Neural cell (in vitro differentiated cells): Measurements from ENCODE around the gene MOV10L1. TPM values are rescaled to one million over a fixed set of nuclear protein-coding genes. Genes with fewer than 3 reads are reported as not detected.

Experiments used
- H2AFZ ChIP-seq: fragments of 200-600, 300-800 bp; sonication (generic), shearing (Covaris generic); 2 replicates; pipeline ENCODE4 v1.6.0; 2014; ENCODE audit warnings: low read depth, mild to moderate bottlenecking, antibody characterized with exemption, low read length, moderate library complexity
- H3F3A ChIP-seq: fragments of 200-600 bp; shearing (Covaris generic); 2 replicates; pipeline ENCODE4 v1.6.1; 2016; ENCODE audit warnings: mild to moderate bottlenecking, moderate library complexity, mixed read lengths, antibody characterized with exemption, low read length; ENCODE audit not compliant: insufficient read depth, poor library complexity, severe bottlenecking
- H3K27ac ChIP-seq: fragments of 200-600, 300-800 bp; sonication (generic), shearing (Covaris generic); 2 replicates; pipeline ENCODE4 v1.5.1; 2014; ENCODE audit warnings: mild to moderate bottlenecking, low read length, moderate library complexity
- H3K27me3 ChIP-seq: fragments of 300-800, 200-600 bp; sonication (generic), shearing (Covaris generic); 2 replicates; pipeline ENCODE4 v1.6.0; 2014; ENCODE audit warnings: mild to moderate bottlenecking, low read depth, low read length, moderate library complexity; ENCODE audit not compliant: insufficient read depth
- H3K36me3 ChIP-seq: fragments of 300-800, 200-600 bp; sonication (generic), shearing (Covaris generic); 2 replicates; pipeline ENCODE4 v1.5.1; 2014; ENCODE audit warnings: mild to moderate bottlenecking, antibody characterized with exemption, low read length, moderate library complexity; ENCODE audit not compliant: insufficient read depth
- H3K4me2 ChIP-seq: fragments of 300-800, 200-600 bp; sonication (generic), shearing (Covaris generic); 2 replicates; pipeline ENCODE4 v1.6.0; 2014; ENCODE audit warnings: mild to moderate bottlenecking, low read length
- H3K4me3 ChIP-seq: fragments of 300-800, 200-600 bp; sonication (generic), shearing (Covaris generic); 2 replicates; pipeline ENCODE4 v1.5.1; 2014; ENCODE audit warnings: mild to moderate bottlenecking, low read length, moderate library complexity
- H3K79me2 ChIP-seq: fragments of 200-600 bp; shearing (Covaris generic); replicated peaks from 2 replicates; pipeline ENCODE4 v1.6.0; 2014; ENCODE audit warnings: mild to moderate bottlenecking, low read length, moderate library complexity; ENCODE audit not compliant: insufficient read depth
- H3K9ac ChIP-seq: fragments of 300-800, 200-600 bp; sonication (generic), shearing (Covaris generic); 2 replicates; pipeline ENCODE4 v1.6.1; 2016; ENCODE audit warnings: mild to moderate bottlenecking, low read length, mixed read lengths
- H3K9me2 ChIP-seq: fragments of 200-600 bp; shearing (Covaris generic); 2 replicates; pipeline ENCODE4 v1.6.1; 2016; ENCODE audit warnings: mild to moderate bottlenecking, low read length, mixed read lengths; ENCODE audit not compliant: insufficient read depth
- H3K9me3 ChIP-seq: fragments of 200-600, 300-800 bp; sonication (generic), shearing (Covaris generic); 2 replicates; pipeline ENCODE4 v1.6.1; 2016; ENCODE audit warnings: mild to moderate bottlenecking, mixed run types, low read length, moderate library complexity, mixed read lengths
- H4K20me1 ChIP-seq: fragments of 200-600 bp; shearing (Covaris generic); 2 replicates; pipeline ENCODE4 v1.6.1; 2016; ENCODE audit warnings: mild to moderate bottlenecking, mixed run types; ENCODE audit not compliant: insufficient read depth
- CTCF ChIP-seq: fragments of 450-650 bp; IDR thresholded peaks from 2 replicates; pipeline ENCODE4 v1.5.1; 2014; ENCODE audit warnings: antibody characterized with exemption, mild to moderate bottlenecking, moderate library complexity; ENCODE audit not compliant: poor library complexity, severe bottlenecking
- EP300 ChIP-seq: fragments of 450-650 bp; conservative IDR thresholded peaks from 2 replicates; pipeline ENCODE4 v1.6.1; 2014; ENCODE audit warnings: antibody characterized with exemption, mild to moderate bottlenecking, moderate library complexity; ENCODE audit not compliant: poor library complexity, severe bottlenecking
- EZH2 ChIP-seq: fragments of 200-600, 300-800 bp; shearing (Covaris generic), sonication (generic); IDR thresholded peaks from 2 replicates; pipeline ENCODE4 v1.6.1; 2014; ENCODE audit warnings: antibody characterized with exemption, low read length, borderline replicate concordance, mild to moderate bottlenecking; ENCODE audit not compliant: insufficient read depth, poor library complexity, severe bottlenecking
- MXI1 ChIP-seq: fragments of 450-650 bp; conservative IDR thresholded peaks from 2 replicates; pipeline ENCODE4 v1.6.1; 2014; ENCODE audit warnings: antibody characterized with exemption, mild to moderate bottlenecking; ENCODE audit not compliant: poor library complexity, severe bottlenecking
- POLR2AphosphoS5 ChIP-seq: IDR thresholded peaks from 2 replicates; pipeline ENCODE4 v1.6.1; 2012
- RAD21 ChIP-seq: fragments of 450-650 bp; conservative IDR thresholded peaks from 2 replicates; pipeline ENCODE4 v1.6.1; 2014; ENCODE audit warnings: antibody characterized with exemption, mild to moderate bottlenecking, moderate library complexity
- SMC3 ChIP-seq: fragments of 450-650 bp; conservative IDR thresholded peaks from 2 replicates; pipeline ENCODE4 v1.6.1; 2014; ENCODE audit warnings: antibody characterized with exemption, mild to moderate bottlenecking, moderate library complexity; ENCODE audit not compliant: poor library complexity
- TAF1 ChIP-seq: IDR thresholded peaks from 2 replicates; pipeline ENCODE4 v1.6.1; 2012; ENCODE audit warnings: low read depth
- polyA plus RNA-seq: library from polyadenylated mRNA; depleted of rRNA; stranded (reverse); fragments of >200 nt; gene quantifications from 2 replicates; pipeline ENCODE4 v1.2.3, GENCODE V29; 2014
- TF ChIP-seq, protein P1 (sequence below): IDR thresholded peaks from 2 replicates; pipeline ENCODE4 v1.6.1; 2012; ENCODE audit warnings: borderline replicate concordance

The MOV10L1 gene
- polyA plus RNA-seq, 1 donor from 2014 or later, result not detected

DNA sequence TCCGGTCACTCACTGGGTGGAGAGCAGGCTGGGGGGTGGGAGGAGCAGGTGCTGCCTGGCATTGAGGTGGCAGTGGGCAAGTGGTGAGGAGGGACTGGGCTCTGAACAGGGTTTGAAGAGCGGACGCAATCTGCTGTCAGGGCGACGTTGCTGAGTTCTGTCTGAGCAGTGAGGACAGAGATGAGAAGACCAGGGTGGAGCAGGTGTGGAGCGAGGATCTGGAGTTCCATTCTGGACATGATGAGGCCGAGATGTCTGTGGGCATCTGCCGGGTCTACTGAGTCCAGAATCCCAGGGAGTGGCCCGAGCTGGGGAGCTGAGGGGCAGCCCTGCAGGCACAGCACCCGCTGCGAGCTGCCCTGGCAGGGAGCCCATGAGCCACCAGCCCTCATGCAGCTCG is 2.2 kb upstream of the MOV10L1 start:
- no peak for TF ChIP-seq SMC3
- TF ChIP-seq TAF1, result no peak
- TF ChIP-seq POLR2AphosphoS5, result no peak
- no peak for TF ChIP-seq CTCF
- no peak for TF ChIP-seq MXI1
- no peak for TF ChIP-seq RAD21
- TF ChIP-seq EZH2, result no peak
- TF ChIP-seq EP300, result no peak
- TF ChIP-seq, protein P1, sequence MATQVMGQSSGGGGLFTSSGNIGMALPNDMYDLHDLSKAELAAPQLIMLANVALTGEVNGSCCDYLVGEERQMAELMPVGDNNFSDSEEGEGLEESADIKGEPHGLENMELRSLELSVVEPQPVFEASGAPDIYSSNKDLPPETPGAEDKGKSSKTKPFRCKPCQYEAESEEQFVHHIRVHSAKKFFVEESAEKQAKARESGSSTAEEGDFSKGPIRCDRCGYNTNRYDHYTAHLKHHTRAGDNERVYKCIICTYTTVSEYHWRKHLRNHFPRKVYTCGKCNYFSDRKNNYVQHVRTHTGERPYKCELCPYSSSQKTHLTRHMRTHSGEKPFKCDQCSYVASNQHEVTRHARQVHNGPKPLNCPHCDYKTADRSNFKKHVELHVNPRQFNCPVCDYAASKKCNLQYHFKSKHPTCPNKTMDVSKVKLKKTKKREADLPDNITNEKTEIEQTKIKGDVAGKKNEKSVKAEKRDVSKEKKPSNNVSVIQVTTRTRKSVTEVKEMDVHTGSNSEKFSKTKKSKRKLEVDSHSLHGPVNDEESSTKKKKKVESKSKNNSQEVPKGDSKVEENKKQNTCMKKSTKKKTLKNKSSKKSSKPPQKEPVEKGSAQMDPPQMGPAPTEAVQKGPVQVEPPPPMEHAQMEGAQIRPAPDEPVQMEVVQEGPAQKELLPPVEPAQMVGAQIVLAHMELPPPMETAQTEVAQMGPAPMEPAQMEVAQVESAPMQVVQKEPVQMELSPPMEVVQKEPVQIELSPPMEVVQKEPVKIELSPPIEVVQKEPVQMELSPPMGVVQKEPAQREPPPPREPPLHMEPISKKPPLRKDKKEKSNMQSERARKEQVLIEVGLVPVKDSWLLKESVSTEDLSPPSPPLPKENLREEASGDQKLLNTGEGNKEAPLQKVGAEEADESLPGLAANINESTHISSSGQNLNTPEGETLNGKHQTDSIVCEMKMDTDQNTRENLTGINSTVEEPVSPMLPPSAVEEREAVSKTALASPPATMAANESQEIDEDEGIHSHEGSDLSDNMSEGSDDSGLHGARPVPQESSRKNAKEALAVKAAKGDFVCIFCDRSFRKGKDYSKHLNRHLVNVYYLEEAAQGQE, result no peak
- Histone ChIP-seq H3F3A (no peaks in the 10 kb centered on the region), H2AFZ (no peak overlapping the region), H3K79me2 (no peaks in the 10 kb centered on the region), H3K36me3 (no peaks in the 10 kb centered on the region), H3K4me2 (no peak overlapping the region), H3K9me2 (no peaks in the 10 kb centered on the region), H4K20me1 (no peaks in the 10 kb centered on the region), H3K9ac (no peak overlapping the region), H3K4me3 (no peak overlapping the region), H3K27ac (no peak overlapping the region), H3K9me3 (no peaks in the 10 kb centered on the region), H3K27me3 (no peaks in the 10 kb centered on the region)

- Histone ChIP-seq H3F3A (no peaks in the 10 kb centered on the region), H3K36me3 (no peaks in the 10 kb centered on the region), H3K27me3 (no peaks in the 10 kb centered on the region), H3K9me3 (no peaks in the 10 kb centered on the region), H3K9me2 (no peaks in the 10 kb centered on the region), H3K27ac (no peak overlapping the region), H3K9ac (no peak overlapping the region), H3K4me3 (no peak overlapping the region), H2AFZ (no peak overlapping the region), H4K20me1 (no peaks in the 10 kb centered on the region), H3K4me2 (no peak overlapping the region), H3K79me2 (no peaks in the 10 kb centered on the region)
- TF ChIP-seq EZH2 (no peak), POLR2AphosphoS5 (no peak), EP300 (no peak), TAF1 (no peak), SMC3 (no peak), MXI1 (no peak), RAD21 (no peak), CTCF (no peak)
- TF ChIP-seq, protein P1, result no peak
Measured at GRCh38 chr22:50088096-50088495, 1.7 kb upstream of the MOV10L1 start.
